SHP77 (cell line): ENCODE measurements around the gene FHOD1.
A peak's percentile ranks its signal among the peaks of the same experiment; 100 is the strongest.

Experiments
- DNase-seq, 2 experiments: peaks; one replicate each; lab custom pipeline; 2025; lab: John Stamatoyannopoulos, UW

The FHOD1 gene

DNA sequence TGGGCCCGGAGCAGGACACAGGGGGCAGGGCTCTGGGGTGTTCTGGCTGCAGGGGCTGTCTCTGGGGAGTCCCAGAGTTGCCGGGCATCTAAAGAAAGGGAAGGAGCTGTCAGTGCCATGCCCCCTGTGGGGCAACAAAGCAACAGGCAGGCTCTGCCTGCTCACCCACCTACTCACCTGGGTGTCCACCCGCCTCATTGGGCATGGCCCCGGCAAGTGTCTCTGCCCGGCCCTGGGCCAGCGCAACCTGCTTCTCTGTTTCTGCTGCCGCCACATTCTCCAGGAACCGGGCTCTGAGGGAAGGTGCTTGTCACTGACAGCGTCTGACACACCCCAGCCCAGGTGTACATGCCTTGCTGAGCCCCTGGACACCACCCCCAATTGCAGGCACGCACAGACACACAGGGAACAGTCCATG is 13.1 kb downstream of the FHOD1 start:
- no peak for DNase-seq

DNA sequence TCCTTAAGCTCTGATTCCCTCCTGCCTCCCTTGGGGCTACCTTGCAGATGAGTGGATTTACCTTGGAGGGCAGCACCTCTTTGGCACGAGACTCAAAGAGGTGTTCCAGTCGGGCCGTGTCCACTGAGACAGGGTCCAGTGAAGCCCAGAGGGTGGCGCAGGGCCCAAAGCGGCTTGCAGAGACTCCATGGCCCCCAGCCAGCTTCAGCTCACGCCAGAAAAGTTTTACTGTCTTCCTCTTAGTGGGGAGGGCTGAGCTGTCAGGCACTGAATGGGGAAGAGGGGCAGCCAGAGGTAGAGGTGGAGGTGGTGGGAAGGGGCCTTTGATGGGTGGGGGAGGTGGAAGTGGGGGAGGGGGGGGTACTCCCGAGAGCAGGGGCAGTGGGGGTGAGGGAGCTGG is 13.7 kb downstream of the FHOD1 start:
- DNase-seq, result no peak

DNA sequence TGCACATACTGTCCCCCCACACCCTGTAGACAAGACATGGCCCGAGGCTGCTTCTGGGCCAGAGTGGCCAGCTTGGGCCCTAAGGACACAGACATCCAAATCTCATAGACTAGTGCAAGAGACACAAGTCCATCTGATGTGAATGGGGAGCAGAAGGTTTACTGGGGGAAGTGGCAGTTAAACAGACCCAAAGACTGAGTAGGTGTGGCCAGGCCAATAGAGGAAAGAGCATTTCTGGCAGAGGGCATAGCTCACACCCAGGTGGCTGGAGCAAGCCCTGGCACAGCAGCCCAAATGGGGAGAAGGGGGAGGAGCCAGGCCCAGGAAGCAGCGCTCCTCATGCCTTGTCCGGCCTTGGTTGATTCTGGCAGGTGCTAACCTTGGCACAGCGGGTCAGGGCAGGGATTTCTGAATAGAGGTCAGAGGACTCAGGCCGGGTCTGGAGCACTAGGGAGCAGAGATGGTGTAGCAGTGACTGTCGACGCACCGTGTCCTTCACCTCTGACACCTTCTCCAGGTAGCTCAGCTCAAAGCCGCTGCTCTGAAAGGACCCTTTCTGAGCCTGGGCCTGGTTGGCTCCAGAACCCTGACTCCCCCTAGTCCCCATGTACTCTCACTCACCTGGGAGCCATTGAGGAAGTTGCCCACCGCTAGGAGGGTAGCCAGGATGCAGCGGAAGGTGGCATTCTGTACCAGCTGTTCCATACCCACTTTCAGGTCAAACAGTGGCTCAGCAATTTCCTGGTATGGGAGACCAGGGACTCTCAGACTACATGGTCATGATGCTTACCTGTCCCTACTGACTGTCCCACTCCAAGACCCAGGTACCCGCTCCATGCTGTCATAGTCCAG is 16.2 kb downstream of the FHOD1 start:
- no peak for DNase-seq

DNA sequence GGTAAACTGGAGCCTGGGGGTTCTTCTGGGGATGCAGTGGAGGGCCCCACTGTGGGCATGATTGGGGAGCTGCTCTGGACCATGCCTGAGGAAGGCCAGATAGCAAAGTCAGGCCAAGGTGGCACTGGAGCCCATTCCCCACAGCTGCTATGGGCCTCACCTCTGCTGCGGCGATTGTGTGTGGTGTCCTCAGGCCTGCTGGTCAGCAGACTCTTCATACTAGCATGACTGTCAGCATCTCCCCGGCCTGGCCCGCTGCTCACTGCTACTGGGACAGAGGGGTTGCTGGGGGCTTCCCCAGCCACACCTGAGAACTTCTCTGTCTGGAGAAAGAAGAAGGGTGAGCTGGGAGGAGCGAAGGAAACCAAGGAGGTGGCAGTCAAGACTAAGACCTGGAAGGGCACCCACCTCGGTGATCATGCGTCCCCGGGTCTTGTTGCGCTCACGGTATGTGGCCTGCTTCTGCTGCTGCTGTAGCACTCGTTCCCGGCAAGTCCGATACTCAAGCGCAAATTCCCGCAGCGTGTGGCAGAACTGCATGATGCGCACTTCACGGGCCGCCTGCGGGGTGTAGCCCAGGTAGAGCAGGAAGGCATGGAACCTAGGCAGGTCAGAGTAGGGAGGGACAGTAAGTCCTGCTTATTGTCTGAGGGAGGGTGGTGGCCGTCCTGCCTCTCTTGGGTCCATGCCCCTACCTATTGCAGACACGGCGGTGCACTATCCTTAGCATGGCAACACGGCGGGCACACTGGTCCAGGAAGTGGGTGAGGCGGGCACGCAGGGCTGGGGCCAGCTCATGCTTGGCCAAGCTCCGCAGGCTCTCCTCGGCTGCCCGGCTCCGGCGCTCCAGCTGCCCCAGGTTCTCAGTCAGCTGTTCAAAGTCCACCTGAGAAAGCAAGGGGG is 17.1 kb downstream of the FHOD1 start:
- no peak for DNase-seq

DNA sequence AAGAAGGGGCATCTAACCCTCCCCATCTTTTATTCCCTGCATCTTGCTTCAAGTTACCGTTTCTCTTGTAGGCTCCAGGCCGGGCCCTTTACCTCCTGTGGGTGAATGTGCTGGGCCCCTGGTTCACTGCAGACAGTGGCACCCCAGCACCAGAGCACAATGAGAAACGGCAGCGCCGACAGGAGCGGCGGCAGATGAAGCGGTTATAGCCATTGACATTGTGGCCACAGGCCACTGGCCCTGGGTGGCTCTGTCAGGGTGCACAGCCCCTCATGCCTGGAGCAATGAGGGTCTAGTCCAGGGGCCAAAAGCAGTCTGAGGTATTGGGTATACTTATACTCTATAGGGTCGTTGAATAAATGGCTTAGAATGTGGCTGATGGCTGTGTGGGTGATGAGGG is 18.4 kb downstream of the FHOD1 start:
- no peak for DNase-seq

DNA sequence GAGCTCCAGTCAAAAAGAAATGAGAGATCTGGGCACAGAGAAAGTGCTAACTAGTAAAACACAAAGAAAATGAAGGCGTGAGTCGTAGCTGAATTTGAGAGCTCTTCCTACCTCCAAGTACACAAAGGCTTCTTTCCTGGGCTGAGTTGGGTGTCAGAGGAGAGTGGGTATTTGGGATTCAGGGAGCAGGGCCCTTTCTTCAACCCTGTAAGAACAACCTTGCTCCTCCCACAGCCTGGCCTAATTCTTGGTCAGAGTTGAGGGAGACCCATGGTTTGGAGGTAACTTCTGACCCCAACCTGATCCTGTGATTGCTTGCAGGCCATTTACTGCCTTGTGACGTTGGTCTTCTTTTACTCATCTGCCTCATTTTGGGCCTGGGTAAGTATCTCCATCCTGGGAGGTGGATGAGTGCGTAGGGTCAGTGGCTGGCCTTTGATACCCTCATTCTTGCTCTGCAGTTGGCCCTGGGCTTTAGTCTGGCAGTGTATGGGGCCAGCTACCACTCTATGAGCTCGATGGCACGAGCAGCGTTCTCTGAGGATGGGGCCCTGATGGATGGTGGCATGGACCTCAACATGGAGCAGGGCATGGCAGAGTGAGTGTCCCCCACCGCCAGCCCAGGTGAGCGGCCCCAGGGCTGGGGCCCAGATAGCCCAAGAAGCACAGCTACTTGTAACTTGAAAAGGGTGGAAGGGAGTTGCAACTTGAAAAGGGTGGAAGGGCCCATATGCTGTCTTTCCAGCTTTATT is 19.1 kb downstream of the FHOD1 start:
- DNase-seq, result no peak

DNA sequence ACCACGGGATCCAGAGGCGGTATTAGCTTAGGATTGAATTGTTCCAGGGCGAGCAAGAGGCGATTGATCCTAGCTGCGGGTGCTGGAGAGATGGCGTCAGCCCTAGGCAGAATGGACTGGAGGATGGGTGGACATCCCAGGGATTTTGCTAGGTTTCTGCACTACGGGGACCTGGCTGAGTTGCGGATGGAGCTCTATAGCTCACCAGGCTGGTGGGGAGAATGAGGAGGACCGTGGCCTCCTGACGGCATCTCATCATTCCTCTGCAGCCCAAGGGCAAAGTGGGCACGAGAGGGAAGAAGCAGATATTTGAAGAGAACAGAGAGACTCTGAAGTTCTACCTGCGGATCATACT is 19.7 kb downstream of the FHOD1 start:
- DNase-seq, result no peak

DNA sequence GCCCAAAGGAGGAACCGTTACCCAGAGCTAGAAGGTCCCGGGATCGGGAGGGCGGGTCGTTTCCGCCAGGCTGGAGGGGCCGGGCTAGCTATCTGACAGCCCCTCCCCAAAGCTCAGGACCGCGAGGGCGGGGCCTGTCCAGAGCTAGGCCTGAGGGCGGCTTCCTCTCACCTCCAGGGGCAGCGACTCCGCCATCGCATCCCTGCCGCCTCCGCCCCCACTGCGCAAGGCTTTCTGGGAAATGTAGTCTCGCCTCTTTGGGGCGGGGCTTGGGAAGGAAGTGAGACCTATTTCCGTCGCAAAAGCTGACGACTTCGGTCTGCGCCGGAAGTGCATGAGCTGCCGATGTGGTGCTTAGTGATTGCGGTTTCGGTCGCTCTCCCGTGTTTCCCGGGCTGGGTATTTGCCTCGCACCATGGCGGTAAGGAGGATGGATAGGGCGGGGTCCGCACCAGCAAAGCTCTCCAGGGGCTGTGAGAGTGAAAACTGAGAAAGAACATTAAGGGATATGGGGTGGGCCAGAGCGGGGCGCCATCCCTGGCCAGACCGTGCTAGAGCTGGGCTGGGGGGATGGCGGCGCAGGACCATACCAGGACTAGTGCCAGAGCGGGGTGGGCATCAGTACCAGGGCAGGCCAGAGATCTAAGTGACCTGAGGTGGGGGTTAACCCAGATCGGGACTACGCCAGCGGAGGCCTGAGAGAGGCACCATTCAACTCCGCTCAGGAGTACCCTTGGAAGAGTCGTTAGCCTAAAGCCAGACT is 20.3 kb downstream of the FHOD1 start, which contains the start of gene TMEM208:
TSS of gene TMEM208 (plus strand) at position 327 of the 763 bp plus-strand sequence. CDS start at position 416, 89 bp downstream.
- DNase-seq, result peak; percentile 96

DNA sequence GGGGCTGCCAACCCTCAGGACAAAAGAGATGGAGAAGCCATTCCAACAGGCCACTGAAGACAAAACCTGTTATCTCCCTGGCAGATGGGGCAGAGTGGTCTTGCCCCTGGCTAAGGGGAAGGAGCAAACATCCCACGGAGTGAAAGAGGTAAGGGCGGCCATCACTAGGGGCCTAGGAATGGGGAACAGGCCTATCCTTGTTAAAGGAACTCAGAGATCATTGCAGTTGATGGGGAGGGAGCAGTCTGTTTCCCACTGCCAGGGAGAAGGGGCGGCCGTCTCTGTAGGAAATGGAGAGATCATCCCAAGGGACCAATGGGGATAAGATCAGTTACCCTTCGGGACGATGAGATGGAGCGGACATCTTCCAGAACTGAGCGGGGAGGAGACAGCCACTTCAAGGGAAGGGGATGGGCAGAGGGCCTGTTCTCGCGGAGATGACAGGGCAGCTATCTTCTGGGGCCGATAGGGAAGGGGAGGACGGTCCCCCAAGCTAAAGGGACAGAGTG is 20.9 kb downstream of the FHOD1 start:
- no peak for DNase-seq

DNA sequence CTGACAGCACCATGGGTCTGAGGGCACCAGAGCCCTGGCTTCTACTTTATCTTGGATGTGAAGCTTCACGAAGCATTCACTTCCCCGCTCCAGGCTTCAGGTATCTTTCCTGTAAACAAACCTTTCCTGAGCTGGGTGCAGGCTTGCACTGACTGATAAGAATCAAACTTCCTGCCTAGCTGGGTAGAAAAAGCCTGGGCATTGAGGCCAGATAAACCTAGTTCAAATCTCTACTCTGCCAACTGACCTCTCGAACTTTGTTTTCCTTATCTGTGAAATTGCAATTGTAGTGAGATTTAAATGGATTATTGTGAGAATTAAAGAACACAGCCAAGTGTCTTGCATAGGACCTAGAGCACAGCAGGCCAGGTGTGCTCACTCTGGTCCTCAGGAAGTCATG is 23.3 kb downstream of the FHOD1 start:
- DNase-seq, result no peak

DNA sequence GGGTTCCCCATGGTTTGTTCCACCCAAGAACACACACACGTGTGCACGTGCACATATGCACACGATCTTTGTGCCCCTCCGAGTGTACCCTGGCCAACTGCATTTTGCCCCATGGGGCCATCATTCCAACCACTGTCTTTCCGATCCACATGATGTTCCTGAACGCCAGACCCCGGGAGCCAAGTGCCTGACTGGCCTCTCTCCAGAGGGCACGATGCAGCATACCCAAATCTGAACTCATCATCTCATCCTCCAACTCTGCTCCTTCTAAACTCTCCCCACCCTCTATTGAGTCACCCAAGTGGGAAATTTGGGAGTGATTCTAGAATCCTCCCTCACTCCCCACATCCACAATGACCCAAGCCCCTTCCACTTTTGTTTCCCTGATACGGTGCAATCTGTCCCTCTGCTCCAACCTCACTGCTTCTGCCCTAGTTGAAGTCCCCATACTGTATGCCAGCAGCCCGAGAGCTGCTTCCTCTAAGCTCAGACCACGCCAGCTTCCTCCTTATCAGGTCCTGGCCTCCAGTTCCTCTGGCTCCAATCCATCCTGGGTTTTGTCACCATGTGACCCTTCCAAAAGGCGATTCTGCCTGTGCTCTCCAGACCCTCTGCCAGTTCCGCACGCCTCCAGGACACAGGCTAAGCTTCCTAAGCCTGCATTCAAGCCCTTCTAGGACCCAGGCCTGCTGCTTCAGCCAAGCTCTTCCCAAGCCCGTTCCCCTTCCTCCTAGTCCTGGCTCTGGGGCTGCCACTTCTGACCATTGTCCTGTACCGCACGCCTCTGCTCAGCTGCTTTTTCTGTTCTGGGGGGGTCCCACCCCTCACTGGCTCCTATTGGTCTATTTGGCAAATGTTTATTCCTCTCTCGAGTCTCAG is 30.4 kb downstream of the FHOD1 start:
- no peak for DNase-seq

DNA sequence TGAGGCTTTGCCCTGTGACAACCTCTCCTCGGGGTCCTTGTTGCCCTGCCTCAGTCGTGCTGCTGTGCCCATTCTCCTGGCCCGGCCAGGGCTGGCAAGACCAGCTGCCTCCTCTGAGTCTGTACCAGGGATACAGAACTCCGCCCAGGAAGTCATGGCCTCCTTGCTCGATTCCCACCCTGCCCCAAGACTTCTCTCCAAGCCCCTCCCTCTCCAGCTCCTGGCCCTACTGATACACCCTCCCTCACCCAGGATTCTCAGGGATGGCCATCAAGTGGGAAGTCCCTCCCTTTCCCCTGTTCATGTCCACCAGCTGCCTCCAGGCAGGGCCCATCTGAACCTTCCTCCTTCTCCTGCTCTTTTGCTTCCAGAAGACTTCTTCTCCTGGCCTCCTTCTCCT is 31.6 kb downstream of the FHOD1 start:
- no peak for DNase-seq

DNA sequence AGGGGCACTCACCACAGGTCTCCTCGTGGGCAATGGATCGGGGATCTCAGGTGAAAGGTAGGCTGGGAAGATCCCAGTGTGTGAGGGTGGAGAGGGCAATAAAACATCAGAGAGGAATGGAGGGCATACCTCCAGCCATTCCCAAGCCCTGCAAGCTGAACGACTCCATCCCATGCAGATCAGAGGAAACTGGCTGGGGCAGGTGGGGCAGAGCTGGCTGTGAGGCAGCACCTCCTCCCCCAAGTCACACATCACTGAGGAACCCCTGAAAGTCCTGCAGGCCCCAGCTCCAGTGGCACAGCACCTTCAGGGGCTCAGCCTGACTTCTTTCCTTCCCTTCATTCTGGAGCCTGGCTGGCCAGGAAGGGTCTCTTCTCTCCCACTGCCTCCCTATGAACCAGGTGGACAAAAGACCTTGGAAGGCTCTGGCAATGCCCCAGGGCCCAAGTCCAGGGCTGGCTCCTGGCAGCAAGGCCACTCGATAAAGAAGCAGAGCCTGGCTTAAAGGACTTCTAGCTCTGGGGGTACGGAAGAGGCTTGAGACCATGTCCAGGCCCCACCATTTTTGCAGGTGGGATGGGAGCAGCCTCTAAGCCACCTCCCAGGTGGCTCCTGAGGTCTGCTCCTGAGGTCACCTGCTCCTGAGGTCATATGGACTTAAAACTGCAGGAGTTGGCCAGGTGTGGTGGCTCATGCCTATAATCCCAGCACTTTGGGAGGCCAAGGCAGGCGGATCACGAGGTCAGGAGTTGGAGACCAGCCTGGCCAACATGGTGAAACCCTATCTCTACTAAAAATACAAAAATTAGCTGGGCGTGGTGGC is 33.9 kb downstream of the FHOD1 start:
- DNase-seq, result no peak

DNA sequence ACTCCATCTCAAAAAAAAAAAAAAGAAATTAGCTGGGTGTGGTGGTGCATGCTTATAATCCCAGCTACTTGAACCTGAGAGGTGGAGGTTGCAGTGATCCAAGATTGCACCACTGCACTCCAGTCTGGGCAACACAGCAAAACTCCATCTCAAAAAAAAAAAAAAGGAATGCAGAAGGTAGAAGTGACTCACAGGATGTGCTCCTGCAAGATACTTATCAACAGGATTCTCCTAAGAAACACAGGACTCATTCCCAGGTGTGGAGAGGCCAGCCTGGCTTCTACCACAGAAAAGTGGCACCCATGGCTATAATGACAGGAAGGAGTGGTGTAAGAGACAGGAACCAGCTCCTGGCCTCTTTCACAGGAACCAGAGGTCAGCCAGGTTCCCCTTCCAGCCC is 34.5 kb downstream of the FHOD1 start:
- DNase-seq, result no peak

DNA sequence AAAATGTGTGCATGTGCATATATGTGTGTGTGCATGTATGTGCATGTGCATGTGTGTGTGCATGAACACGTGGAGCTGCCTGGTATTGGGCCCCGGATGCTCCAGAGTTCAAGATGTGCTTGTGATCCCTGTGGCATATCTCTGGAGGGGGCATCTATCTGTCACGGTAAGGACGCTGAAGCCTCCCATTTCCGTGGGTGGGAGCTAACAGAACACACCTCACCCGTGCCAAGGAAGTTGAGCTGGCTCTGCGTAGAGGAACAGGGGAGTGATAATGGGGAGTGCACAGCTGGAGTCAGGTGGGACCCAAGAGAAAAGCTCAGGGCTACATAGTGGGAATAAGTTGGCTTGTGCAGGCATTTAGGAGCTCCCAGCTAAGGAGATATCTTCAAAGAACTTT is 35.6 kb downstream of the FHOD1 start:
- DNase-seq, result no peak

DNA sequence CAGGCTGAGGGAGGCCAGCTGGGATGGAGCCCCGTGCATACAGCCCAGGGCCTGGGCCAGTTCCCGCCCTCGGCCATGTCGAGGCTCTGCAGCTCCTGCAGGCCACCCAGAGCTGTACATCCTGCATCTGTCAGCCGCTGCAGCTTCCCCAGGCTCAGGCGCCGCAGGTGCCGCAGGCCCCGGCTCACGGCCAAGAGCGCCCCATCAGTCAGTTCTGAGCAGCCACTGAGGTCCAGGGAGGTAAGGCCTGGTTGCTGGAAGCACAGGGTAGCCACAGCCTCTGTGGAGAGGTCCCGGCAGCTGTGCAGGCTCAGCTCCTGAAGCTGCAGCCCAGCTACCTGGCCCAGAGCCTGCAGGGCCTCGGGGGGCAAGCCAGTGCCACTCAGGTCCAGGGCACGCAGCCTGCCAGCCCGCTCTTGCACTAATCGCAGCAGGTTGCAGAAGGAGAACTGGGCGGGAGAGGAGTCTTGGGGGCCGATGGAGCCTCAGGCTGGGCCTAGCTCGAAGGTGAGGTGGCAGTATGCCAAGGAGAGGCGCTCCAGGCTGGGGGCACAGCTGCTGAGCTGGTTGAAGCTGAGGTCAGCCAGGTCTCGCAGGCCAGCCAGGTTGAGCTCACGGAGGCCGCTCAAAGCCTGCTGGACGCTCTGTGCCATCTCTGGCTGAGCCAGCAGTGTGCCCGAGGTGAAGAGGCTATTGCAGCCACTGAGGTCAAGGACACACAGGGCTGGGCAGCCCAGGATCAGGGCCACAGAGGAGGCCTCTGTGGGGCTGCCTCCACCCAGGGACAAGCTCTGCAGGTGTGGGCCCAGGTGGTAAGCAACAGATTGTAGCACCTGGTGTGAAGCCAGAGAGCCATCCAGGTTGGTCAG is 37.0 kb downstream of the FHOD1 start:
- no peak for DNase-seq

DNA sequence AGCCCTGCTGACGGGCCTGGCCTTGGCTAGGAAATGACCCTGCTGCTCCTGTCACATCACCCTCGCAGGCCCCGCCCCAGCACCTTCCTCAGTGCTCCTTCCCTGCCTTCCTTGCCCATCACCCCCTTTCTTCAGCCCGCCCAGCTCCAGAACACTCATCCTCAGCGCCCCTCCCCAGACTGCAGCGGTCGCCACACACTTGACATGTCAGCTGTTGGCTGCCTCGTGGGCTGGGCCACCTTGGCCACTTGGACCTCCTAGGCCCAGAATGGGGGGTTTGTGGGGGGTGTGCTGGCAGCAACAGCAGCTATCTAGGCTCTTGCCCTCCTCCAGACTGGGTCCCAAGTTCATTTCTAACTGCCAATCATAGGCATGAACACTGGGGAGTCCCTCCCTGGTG is 37.7 kb downstream of the FHOD1 start:
- DNase-seq, result no peak

DNA sequence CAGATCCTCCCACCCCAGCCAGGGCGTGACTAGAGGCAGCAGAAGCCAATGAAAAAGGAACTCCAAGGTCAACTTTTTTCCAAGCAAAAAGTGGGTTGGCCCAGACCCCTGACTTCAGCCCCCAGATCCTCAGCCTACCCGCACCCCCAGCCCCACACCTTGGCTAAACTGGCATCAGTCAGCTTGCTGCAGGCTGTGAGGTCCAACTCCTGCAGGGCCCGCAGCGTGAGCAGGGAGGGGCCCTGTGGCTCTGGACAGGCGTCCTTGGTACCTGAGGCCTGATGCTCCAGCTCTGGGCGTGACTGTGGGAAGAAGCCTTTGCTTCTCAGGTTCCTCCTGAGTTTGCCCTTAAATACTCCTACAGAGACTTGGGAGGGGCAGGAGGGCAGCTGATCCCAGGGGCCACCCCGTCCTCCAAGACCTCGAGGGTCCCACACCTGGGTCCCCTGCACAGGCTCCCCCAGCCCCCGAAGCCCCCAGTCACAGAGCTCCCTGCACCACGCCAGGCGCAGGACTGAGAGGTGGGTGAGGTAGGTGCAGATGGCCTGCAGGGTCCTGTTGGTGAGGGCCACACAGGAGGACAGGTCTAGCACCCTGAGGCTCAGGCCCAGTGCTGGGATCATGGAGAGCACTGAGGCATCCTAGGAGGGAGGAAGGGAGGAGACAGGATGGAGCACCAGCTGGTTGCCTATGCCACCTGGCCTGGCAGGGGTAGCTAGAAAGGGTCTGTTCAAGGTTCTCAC is 39.0 kb downstream of the FHOD1 start:
- DNase-seq, result no peak
